SH-SY5Y (cell line): ENCODE results near the gene COL25A1.

Experiments
- GATA2 ChIP-seq: IDR thresholded peaks from 2 replicates; pipeline ENCODE4 v1.6.1; 2011; ENCODE audit warnings: mild to moderate bottlenecking, low read depth, low read length
- GATA3 ChIP-seq: IDR thresholded peaks from 2 replicates; pipeline ENCODE4 v1.6.1; 2011; ENCODE audit warnings: low read depth, mild to moderate bottlenecking, low read length, moderate library complexity

DNA sequence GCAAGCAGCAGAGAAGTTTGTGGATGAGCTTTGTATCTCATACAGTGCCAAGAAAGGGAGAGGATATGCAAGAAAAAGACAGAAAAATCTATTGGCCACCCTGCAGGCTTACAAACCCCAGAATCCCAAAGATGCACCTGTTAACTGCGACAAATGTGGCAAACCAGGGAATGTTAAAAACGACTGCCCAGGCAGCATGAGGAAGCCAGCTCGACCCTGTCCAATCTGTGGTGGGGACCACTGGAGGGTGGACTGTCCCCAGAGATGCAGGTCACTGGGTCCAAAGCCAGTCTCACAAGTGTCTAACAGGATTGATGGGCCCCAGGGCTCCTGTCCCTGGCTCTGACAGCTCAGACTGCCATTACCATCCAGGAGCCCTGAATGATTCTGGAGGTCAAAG lies 12.9 kb upstream of the COL25A1 start:
- TF ChIP-seq GATA2 (no peak), GATA3 (no peak)
